HepG2 (cell line): ENCODE measurements around the gene SOWAHD. TPM values are rescaled to one million over a fixed set of nuclear protein-coding genes. Genes with fewer than 3 reads are reported as not detected.

Source experiments
- CC2D1A ChIP-seq: sonication (generic); formaldehyde crosslinking; IDR thresholded peaks from 2 replicates; pipeline ENCODE4 v1.8.1; 2023; ENCODE audit warnings: mild to moderate bottlenecking, missing genetic modification reagents
- ELF4 ChIP-seq: sonication (generic); formaldehyde crosslinking; IDR thresholded peaks from 2 replicates; pipeline ENCODE4 v1.5.0; 2020; ENCODE audit warnings: missing genetic modification reagents, mild to moderate bottlenecking, moderate library complexity, borderline replicate concordance
- FOSL2 ChIP-seq: sonication (generic); formaldehyde crosslinking; IDR thresholded peaks from 2 replicates; pipeline ENCODE4 v1.4.0; 2020; ENCODE audit warnings: missing genetic modification reagents
- GABPB1 ChIP-seq: IDR thresholded peaks from 2 replicates; pipeline ENCODE4 v1.6.1; 2016; ENCODE audit warnings: mild to moderate bottlenecking, missing genetic modification reagents, moderate library complexity, missing compliant biosample characterization
- HES4 ChIP-seq: sonication (generic); formaldehyde crosslinking; IDR thresholded peaks from 2 replicates; pipeline ENCODE4 v1.9.0; 2021; ENCODE audit warnings: mild to moderate bottlenecking, missing genetic modification reagents, borderline replicate concordance
- HNF4G ChIP-seq, 2 experiments: sonication (generic) in 1 of 2; formaldehyde crosslinking in 1 of 2; IDR thresholded peaks; 2 replicates each; pipeline versions ENCODE4 v1.4.0 to v1.6.1; 2011 to 2020; ENCODE audit warnings: borderline replicate concordance in 2 of 2, low read depth in 2 of 2, mild to moderate bottlenecking in 2 of 2, low read length in 1 of 2, missing genetic modification reagents in 1 of 2, moderate library complexity in 1 of 2
- HOXA7 ChIP-seq: sonication (generic); formaldehyde crosslinking; IDR thresholded peaks from 2 replicates; pipeline ENCODE4 v1.8.1; 2022; ENCODE audit warnings: mild to moderate bottlenecking, missing genetic modification reagents, moderate library complexity
- HOXD1 ChIP-seq: sonication (generic); formaldehyde crosslinking; IDR thresholded peaks from 2 replicates; pipeline ENCODE4 v1.5.0; 2020; ENCODE audit warnings: missing genetic modification reagents
- IKZF4 ChIP-seq: sonication (generic); formaldehyde crosslinking; IDR thresholded peaks from 2 replicates; pipeline ENCODE4 v1.5.1; 2020; ENCODE audit warnings: borderline replicate concordance, mild to moderate bottlenecking, low read depth, missing genetic modification reagents; ENCODE audit errors: not compliant biosample characterization
- KLF13 ChIP-seq: sonication (generic); formaldehyde crosslinking; IDR thresholded peaks from 2 replicates; pipeline ENCODE4 v1.4.0; 2020; ENCODE audit warnings: mild to moderate bottlenecking, missing genetic modification reagents
- KLF6 ChIP-seq: IDR thresholded peaks from 2 replicates; pipeline ENCODE4 v1.8.0; 2016; ENCODE audit warnings: missing biosample characterization, missing genetic modification reagents
- NFRKB ChIP-seq: fragments of 450-650 bp; IDR thresholded peaks from 2 replicates; pipeline ENCODE4 v1.6.1; 2017
- NR2F1 ChIP-seq, 2 experiments: fragments of 450-650 bp in 1 of 2; formaldehyde crosslinking in 1 of 2; IDR thresholded peaks; 2 replicates each; pipeline versions ENCODE4 v1.5.0 to v1.6.1; 2016 to 2020; ENCODE audit warnings: mild to moderate bottlenecking in 1 of 2, missing compliant biosample characterization in 1 of 2, missing genetic modification reagents in 1 of 2, moderate library complexity in 1 of 2
- PAX8 ChIP-seq: sonication (generic); formaldehyde crosslinking; IDR thresholded peaks from 2 replicates; pipeline ENCODE4 v1.8.0; 2022; ENCODE audit warnings: mild to moderate bottlenecking, missing genetic modification reagents, borderline replicate concordance
- SCMH1 ChIP-seq: sonication (generic); formaldehyde crosslinking; IDR thresholded peaks from 2 replicates; pipeline ENCODE4 v1.9.0; 2021; ENCODE audit warnings: missing genetic modification reagents, mild to moderate bottlenecking, borderline replicate concordance
- WIZ ChIP-seq: sonication (generic); formaldehyde crosslinking; IDR thresholded peaks from 2 replicates; pipeline ENCODE4 v1.5.1; 2020; ENCODE audit warnings: mild to moderate bottlenecking, missing genetic modification reagents
- XBP1 ChIP-seq: sonication (generic); formaldehyde crosslinking; IDR thresholded peaks from 2 replicates; pipeline ENCODE4 v1.5.0; 2020; ENCODE audit warnings: missing genetic modification reagents
- ZC3H4 ChIP-seq: sonication (generic); formaldehyde crosslinking; IDR thresholded peaks from 2 replicates; pipeline ENCODE4 v1.4.0; 2020; ENCODE audit warnings: missing genetic modification reagents, borderline replicate concordance
- ZNF274 ChIP-seq: sonication (generic); formaldehyde crosslinking; IDR thresholded peaks from 2 replicates; pipeline ENCODE4 v1.5.1; 2020; ENCODE audit warnings: mild to moderate bottlenecking, missing genetic modification reagents
- ZNF546 ChIP-seq: sonication (generic); formaldehyde crosslinking; conservative IDR thresholded peaks from 2 replicates; pipeline ENCODE4 v1.8.1; 2023; ENCODE audit warnings: mild to moderate bottlenecking, missing genetic modification reagents
- ZNF550 ChIP-seq: sonication (generic); formaldehyde crosslinking; IDR thresholded peaks from 2 replicates; pipeline ENCODE4 v1.4.0; 2020; ENCODE audit warnings: mild to moderate bottlenecking, missing genetic modification reagents, borderline replicate concordance
- ZNF747 ChIP-seq: sonication (generic); formaldehyde crosslinking; IDR thresholded peaks from 2 replicates; pipeline ENCODE4 v1.8.1; 2023; ENCODE audit warnings: missing genetic modification reagents, mild to moderate bottlenecking, borderline replicate concordance
- ZNF792 ChIP-seq: IDR thresholded peaks from 2 replicates; pipeline ENCODE4 v1.6.1; 2016
- polyA plus RNA-seq, 8 experiments: library from polyadenylated mRNA; depleted of rRNA in 3 of 8; stranded (reverse) in 7 of 8; unstranded in 1 of 8; fragments of >200 nt; fragmentation: Illumina TruSeq in 4 of 8; extraction: Trizol in 4 of 8; gene quantifications; 2 replicates each; pipeline versions ENCODE4 v1.2.1 to v1.2.3, GENCODE V29; 2011 to 2016; ENCODE audit warnings: low read depth in 4 of 8, missing spikeins in 1 of 8, mixed read lengths in 1 of 8; ENCODE audit not compliant: insufficient read depth in 1 of 8
- total RNA-seq, 5 experiments: library from RNA; depleted of rRNA; stranded (reverse); fragments of >200 nt; fragmentation: Illumina TruSeq; extraction: Trizol; gene quantifications; 2 replicates each; pipeline ENCODE4 v1.2.3, GENCODE V29; 2016; ENCODE audit warnings: low read depth in 1 of 5
- TF ChIP-seq, protein P1 (sequence below): IDR thresholded peaks from 2 replicates; pipeline ENCODE4 v1.6.1; 2016
- TF ChIP-seq, protein P2 (sequence below): sonication (generic); formaldehyde crosslinking; IDR thresholded peaks from 2 replicates; pipeline ENCODE4 v1.4.0; 2020; ENCODE audit warnings: missing genetic modification reagents, borderline replicate concordance

SOWAHD gene
- total and polyA plus RNA-seq, 2 of the 13 experiments (the other 11 are each of a cell fraction or from before 2014, with no cell fraction given), result 1.0 to 1.3 TPM

DNA sequence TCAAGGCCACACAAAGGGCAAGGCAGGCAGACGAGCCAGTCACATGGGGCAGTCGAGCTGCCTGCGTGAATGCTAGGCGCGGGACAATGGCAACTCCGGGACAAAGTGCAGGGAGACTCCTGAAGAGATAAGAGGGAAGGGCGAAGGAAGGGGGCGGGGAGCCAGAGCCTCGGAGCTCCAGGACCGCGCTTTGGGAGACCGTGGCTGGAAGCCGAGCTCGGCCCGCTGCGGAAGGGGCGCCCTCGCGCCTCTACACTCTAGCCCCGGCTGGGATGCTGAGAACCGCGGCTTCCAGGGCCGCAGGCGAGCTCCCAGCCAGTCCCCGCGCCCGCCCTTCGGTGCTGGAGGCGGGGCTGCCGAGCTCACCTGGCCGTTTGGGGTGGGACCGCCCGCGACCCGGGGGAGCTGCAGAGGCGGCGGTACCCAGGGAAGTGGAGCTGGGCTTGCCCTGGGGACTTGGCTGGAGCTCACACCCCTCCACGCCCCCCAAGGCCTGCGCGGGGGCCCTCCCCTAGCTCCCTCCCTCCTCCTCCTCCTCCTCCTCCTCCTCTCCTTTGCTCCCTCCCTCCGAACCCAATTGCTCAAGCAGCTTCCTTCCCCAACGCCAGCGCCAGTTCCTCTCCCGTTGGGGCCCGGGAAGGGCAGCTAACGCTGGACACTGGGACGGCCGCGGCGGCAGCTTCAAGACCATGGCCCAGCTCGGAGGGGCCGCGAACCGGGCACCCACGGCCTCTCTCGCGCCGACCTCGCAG, at the start of gene SOWAHD (continued):
- TF ChIP-seq CC2D1A (no peak), HOXA7 (CRISPR knock-in tag) (no peak), WIZ (CRISPR knock-in tag) (no peak), XBP1 (CRISPR knock-in tag) (no peak), NFRKB (no peak), ZC3H4 (CRISPR knock-in tag) (no peak), ZNF747 (CRISPR knock-in tag) (peak; percentile 40; the same call in 1 of the 2 replicates), ZNF274 (CRISPR knock-in tag) (no peak), KLF13 (CRISPR knock-in tag) (no peak), NR2F1 (CRISPR knock-in tag; IDR thresholded peaks at IDR 0.05) (peak; percentile 86 to 88), GABPB1 (CRISPR knock-in tag) (no peak; the same call in 1 of the 2 replicates), HES4 (0 out of 2 replicates have a peak, but pooled peaks have one; percentile 71), HOXD1 (CRISPR knock-in tag) (no peak), ZNF550 (CRISPR knock-in tag) (no peak), SCMH1 (no peak), ZNF546 (CRISPR knock-in tag) (no peak), IKZF4 (CRISPR knock-in tag) (no peak), ELF4 (CRISPR knock-in tag) (peak; percentile 42; the same call in 1 of the 2 replicates), HNF4G (IDR thresholded peaks at IDR 0.05; ENCODE audit: borderline replicate concordance, low read depth, low read length) (no peak), HNF4G (CRISPR knock-in tag; IDR thresholded peaks at IDR 0.05; ENCODE audit: borderline replicate concordance, low read depth) (no peak; the same call in 1 of the 2 replicates), FOSL2 (CRISPR knock-in tag) (no peak), KLF6 (no peak), ZNF792 (no peak), PAX8 (0 out of 2 replicates have a peak, but pooled peaks have one; percentile 50)
- TF ChIP-seq, protein P1, sequence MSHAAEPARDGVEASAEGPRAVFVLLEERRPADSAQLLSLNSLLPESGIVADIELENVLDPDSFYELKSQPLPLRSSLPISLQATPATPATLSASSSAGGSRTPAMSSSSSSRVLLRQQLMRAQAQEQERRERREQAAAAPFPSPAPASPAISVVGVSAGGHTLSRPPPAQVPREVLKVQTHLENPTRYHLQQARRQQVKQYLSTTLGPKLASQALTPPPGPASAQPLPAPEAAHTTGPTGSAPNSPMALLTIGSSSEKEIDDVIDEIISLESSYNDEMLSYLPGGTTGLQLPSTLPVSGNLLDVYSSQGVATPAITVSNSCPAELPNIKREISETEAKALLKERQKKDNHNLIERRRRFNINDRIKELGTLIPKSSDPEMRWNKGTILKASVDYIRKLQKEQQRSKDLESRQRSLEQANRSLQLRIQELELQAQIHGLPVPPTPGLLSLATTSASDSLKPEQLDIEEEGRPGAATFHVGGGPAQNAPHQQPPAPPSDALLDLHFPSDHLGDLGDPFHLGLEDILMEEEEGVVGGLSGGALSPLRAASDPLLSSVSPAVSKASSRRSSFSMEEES (CRISPR knock-in tag), result peak; percentile 83
- TF ChIP-seq, protein P2, sequence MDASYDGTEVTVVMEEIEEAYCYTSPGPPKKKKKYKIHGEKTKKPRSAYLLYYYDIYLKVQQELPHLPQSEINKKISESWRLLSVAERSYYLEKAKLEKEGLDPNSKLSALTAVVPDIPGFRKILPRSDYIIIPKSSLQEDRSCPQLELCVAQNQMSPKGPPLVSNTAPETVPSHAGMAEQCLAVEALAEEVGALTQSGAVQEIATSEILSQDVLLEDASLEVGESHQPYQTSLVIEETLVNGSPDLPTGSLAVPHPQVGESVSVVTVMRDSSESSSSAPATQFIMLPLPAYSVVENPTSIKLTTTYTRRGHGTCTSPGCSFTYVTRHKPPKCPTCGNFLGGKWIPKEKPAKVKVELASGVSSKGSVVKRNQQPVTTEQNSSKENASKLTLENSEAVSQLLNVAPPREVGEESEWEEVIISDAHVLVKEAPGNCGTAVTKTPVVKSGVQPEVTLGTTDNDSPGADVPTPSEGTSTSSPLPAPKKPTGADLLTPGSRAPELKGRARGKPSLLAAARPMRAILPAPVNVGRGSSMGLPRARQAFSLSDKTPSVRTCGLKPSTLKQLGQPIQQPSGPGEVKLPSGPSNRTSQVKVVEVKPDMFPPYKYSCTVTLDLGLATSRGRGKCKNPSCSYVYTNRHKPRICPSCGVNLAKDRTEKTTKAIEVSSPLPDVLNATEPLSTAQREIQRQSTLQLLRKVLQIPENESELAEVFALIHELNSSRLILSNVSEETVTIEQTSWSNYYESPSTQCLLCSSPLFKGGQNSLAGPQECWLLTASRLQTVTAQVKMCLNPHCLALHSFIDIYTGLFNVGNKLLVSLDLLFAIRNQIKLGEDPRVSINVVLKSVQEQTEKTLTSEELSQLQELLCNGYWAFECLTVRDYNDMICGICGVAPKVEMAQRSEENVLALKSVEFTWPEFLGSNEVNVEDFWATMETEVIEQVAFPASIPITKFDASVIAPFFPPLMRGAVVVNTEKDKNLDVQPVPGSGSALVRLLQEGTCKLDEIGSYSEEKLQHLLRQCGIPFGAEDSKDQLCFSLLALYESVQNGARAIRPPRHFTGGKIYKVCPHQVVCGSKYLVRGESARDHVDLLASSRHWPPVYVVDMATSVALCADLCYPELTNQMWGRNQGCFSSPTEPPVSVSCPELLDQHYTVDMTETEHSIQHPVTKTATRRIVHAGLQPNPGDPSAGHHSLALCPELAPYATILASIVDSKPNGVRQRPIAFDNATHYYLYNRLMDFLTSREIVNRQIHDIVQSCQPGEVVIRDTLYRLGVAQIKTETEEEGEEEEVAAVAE (CRISPR knock-in tag), result no peak
